HepG2 (cell line): ENCODE results near the gene IKZF4. TPM values are rescaled to one million over a fixed set of nuclear protein-coding genes. Genes with fewer than 3 reads are reported as not detected.

Experiments
- ATAC-seq: fragments of 200-7000 bp; cut with Tn5 transposase; 3 replicates; pipeline ENCODE4 v1.9.1; 2020; ENCODE audit warnings: mild to moderate bottlenecking, moderate library complexity
- BruUV-seq: library from RNA; stranded (reverse); fragments of 400-500 nt; replicated peaks from 2 replicates; lab custom pipeline; 2021; lab: Mats Ljungman, UMichigan
- CTCF ChIA-PET: fragments of 300-600 bp; formaldehyde crosslinking; extraction: SDS; loops from one replicate; lab custom pipeline; 2021; ENCODE audit warnings: low total read pairs, inconsistent platforms, low intra/inter-chr PET ratio; lab: Yijun Ruan, JAX
- POLR2A ChIA-PET: fragments of 350-600 bp; sonication (Branson Sonifier 250); formaldehyde crosslinking; loops from one replicate; lab custom pipeline; 2020; ENCODE audit warnings: antibody characterized with exemption, inconsistent platforms; lab: Yijun Ruan, JAX
- DNase-seq: peaks from one replicate; pipeline ENCODE4 v3.0.0-alpha.2; 2015; ENCODE audit warnings: low spot score
- FAIRE-seq: peaks from 3 replicates; lab custom pipeline; 2011; peaks lifted over from hg19 to GRCh38; lab: Jason Lieb, UNC
- H2AFZ ChIP-seq: one replicate; pipeline ENCODE4 v1.6.1; 2011; ENCODE audit warnings: low read length, inconsistent platforms
- H3K27ac ChIP-seq: fragments of 300-600 bp; 3 replicates; pipeline ENCODE4 v1.8.0; 2011; ENCODE audit warnings: mixed run types, mild to moderate bottlenecking, mixed read lengths, low read length, inconsistent platforms; ENCODE audit not compliant: insufficient read depth; ENCODE audit errors: extremely low read length
- H3K27me3 ChIP-seq, 2 experiments: fragments of 200-600 bp in 1 of 2; 2 replicates in 1 of 2; 3 replicates in 1 of 2; pipeline versions ENCODE4 v1.6.0 to v1.8.0; 2011; ENCODE audit warnings: low read length in 2 of 2, mild to moderate bottlenecking in 2 of 2, moderate library complexity in 2 of 2, inconsistent platforms in 1 of 2; ENCODE audit not compliant: insufficient read depth in 2 of 2, control insufficient read depth in 1 of 2
- H3K36me3 ChIP-seq, 2 experiments: fragments of 200-600 bp in 1 of 2; replicated peaks in 1 of 2; 2 replicates in 1 of 2; 3 replicates in 1 of 2; pipeline versions ENCODE4 v1.5.1 to v1.8.0; 2011; ENCODE audit warnings: low read length in 2 of 2, inconsistent platforms in 1 of 2; ENCODE audit not compliant: insufficient read depth in 2 of 2, control insufficient read depth in 1 of 2
- H3K4me1 ChIP-seq: 2 replicates; pipeline ENCODE4 v1.5.1; 2012; ENCODE audit warnings: low read length, inconsistent platforms; ENCODE audit not compliant: insufficient read depth
- H3K4me2 ChIP-seq: 2 replicates; pipeline ENCODE4 v1.6.0; 2011; ENCODE audit warnings: low read depth, low read length, inconsistent platforms
- H3K4me3 ChIP-seq, 3 experiments: fragments of 200-600 bp in 1 of 3; sonication (generic), shearing (Covaris generic) in 1 of 3; replicated peaks in 1 of 3; 2 replicates each; pipeline ENCODE4 v1.5.1; 2011 to 2016; ENCODE audit warnings: low read length in 3 of 3, inconsistent platforms in 2 of 3, low read depth in 2 of 3, mild to moderate bottlenecking in 2 of 3, control low read depth in 1 of 3, mixed read lengths in 1 of 3; ENCODE audit not compliant: insufficient read depth in 1 of 3
- H3K79me2 ChIP-seq: one replicate; pipeline ENCODE4 v1.6.1; 2011; ENCODE audit warnings: low read length, inconsistent platforms; ENCODE audit not compliant: insufficient read depth
- H3K9ac ChIP-seq: 2 replicates; pipeline ENCODE4 v1.6.0; 2011; ENCODE audit warnings: mild to moderate bottlenecking, low read depth, low read length, inconsistent platforms; ENCODE audit not compliant: insufficient read depth
- H3K9me3 ChIP-seq: 2 replicates; pipeline ENCODE4 v1.5.1; 2012; ENCODE audit warnings: mild to moderate bottlenecking, low read length
- H4K20me1 ChIP-seq: 2 replicates; pipeline ENCODE4 v1.6.0; 2011; ENCODE audit warnings: inconsistent platforms, mild to moderate bottlenecking, low read length, moderate library complexity; ENCODE audit not compliant: insufficient read depth
- ATF7-NPFF ChIP-seq: sonication (generic); formaldehyde crosslinking; IDR thresholded peaks from 2 replicates; pipeline ENCODE4 v1.8.1; 2023; ENCODE audit warnings: mild to moderate bottlenecking, low read depth, missing genetic modification reagents, moderate library complexity
- CBFB ChIP-seq: sonication (generic); formaldehyde crosslinking; IDR thresholded peaks from 2 replicates; pipeline ENCODE4 v1.4.0; 2020; ENCODE audit warnings: missing genetic modification reagents
- DRAP1 ChIP-seq: IDR thresholded peaks from 2 replicates; pipeline ENCODE4 v1.6.1; 2016; ENCODE audit warnings: missing genetic modification reagents, missing compliant biosample characterization
- HOXA9 ChIP-seq: sonication (generic); formaldehyde crosslinking; IDR thresholded peaks from 2 replicates; pipeline ENCODE4 v1.8.1; 2022; ENCODE audit warnings: missing genetic modification reagents, mild to moderate bottlenecking, moderate library complexity, borderline replicate concordance
- MXD4 ChIP-seq: IDR thresholded peaks from 2 replicates; pipeline ENCODE4 v1.6.1; 2016; ENCODE audit warnings: mild to moderate bottlenecking, missing biosample characterization, missing genetic modification reagents
- NCOA5 ChIP-seq: sonication (generic); formaldehyde crosslinking; IDR thresholded peaks from 2 replicates; pipeline ENCODE4 v1.4.0; 2020; ENCODE audit warnings: missing genetic modification reagents
- WGBS: methylation state at CpG from one replicate; pipeline ENCODE4 v1.1.6; 2017; ENCODE audit warnings: low lambda C conversion rate; 5-methylcytosine and 5-hydroxymethylcytosine counted together
- in situ Hi-C: cut with HindIII; loops from 2 replicates; pipeline ENCODE4 v1.10.0; 2017; ENCODE audit warnings: low pct_unique_long_range_greater_than_20kb; ENCODE audit not compliant: extremely low pct_ligation_motif_present
- intact Hi-C: fragments of 100-400 bp; cut with micrococcal nuclease; formaldehyde crosslinking; loops from one replicate; pipeline ENCODE4 v1.10.0; 2022; ENCODE audit not compliant: unreplicated experiment
- polyA plus RNA-seq, 8 experiments: library from polyadenylated mRNA; depleted of rRNA in 3 of 8; stranded (reverse) in 7 of 8; unstranded in 1 of 8; fragments of >200 nt; fragmentation: Illumina TruSeq in 4 of 8; extraction: Trizol in 4 of 8; gene quantifications; 2 replicates each; pipeline versions ENCODE4 v1.2.1 to v1.2.3, GENCODE V29; 2011 to 2016; ENCODE audit warnings: low read depth in 4 of 8, missing spikeins in 1 of 8, mixed read lengths in 1 of 8; ENCODE audit not compliant: insufficient read depth in 1 of 8
- total RNA-seq, 5 experiments: library from RNA; depleted of rRNA; stranded (reverse); fragments of >200 nt; fragmentation: Illumina TruSeq; extraction: Trizol; gene quantifications; 2 replicates each; pipeline ENCODE4 v1.2.3, GENCODE V29; 2016; ENCODE audit warnings: low read depth in 1 of 5
- TF ChIP-seq, protein P1 (sequence below): sonication (generic); formaldehyde crosslinking; IDR thresholded peaks from 2 replicates; pipeline ENCODE4 v1.4.0; 2020; ENCODE audit warnings: low read depth, mild to moderate bottlenecking, missing genetic modification reagents
- TF ChIP-seq, protein P2 (sequence below): sonication (generic); formaldehyde crosslinking; IDR thresholded peaks from 2 replicates; pipeline ENCODE4 v1.4.0; 2020; ENCODE audit warnings: mild to moderate bottlenecking, low read depth, missing genetic modification reagents

The IKZF4 gene
- total and polyA plus RNA-seq, 2 of the 13 experiments (the other 11 are each of a cell fraction or from before 2014, with no cell fraction given), result 0.58 to 2.2 TPM

DNA sequence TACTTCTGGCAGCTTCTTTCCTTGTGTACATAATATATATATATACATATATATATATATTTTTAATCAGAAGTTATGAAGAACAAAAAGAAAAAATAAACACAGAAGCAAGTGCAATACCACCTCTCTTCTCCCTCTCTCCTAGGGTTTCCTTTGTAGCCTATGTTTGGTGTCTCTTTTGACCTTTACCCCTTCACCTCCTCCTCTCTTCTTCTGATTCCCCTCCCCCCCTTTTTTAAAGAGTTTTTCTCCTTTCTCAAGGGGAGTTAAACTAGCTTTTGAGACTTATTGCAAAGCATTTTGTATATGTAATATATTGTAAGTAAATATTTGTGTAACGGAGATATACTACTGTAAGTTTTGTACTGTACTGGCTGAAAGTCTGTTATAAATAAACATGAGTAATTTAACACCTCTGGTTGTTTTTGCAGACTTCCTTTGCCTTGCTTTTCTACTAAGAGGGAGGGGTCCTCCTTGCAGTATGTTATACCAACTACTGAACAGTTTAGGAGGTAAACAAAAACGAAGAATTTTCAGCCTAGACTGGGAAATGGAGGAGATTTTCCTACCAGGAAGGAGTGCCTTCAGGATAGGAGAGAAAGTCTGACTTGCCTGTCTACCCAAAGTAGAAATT, 17.3 kb downstream of the IKZF4 start (continued):
- TF ChIP-seq NCOA5 (CRISPR knock-in tag) (no peak), CBFB (CRISPR knock-in tag) (no peak), MXD4 (CRISPR knock-in tag) (no peak)
- TF ChIP-seq, all 625 proteins: peak for 8

DNA sequence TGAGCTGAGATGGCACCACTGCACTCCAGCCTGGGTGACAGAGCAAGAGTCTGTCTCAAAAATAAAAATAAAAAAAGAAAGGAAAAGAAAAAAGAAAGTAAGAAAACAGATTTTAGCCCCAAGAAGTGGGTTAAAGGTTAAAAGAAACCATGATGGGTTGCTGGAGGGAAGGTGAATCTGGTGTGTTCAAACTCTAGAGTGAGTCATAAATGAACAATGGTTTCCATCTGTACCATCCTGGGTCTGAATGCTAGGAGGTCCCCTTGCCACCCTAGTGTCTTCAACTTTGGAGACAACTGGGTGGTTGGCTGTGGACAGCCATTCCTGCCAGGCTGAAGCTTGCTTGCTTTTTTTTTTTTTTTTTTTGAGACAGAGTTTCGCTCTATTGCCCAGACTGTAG, 19.3 kb downstream of the IKZF4 start:
- BruUV-seq, result no TSS peak
- no peaks in the 10 kb centered on the region for H3K9me3 ChIP-seq
- 0 out of 2 replicates have a peak overlapping the region, but pooled peaks have one; percentile 89 for H3K4me2 ChIP-seq
- no peaks in the 10 kb centered on the region for H3K27me3 ChIP-seq
- H3K79me2 ChIP-seq, result peaks cover 21% of the 10 kb centered on the region
- in situ Hi-C loops (no loop called here), intact Hi-C loops (no loop called here)
- H3K4me3 ChIP-seq, result no peak overlapping the region
- peaks cover 6% of the 10 kb centered on the region; the same call in 1 of the 2 replicates for H4K20me1 ChIP-seq
- TF ChIP-seq, protein P1, sequence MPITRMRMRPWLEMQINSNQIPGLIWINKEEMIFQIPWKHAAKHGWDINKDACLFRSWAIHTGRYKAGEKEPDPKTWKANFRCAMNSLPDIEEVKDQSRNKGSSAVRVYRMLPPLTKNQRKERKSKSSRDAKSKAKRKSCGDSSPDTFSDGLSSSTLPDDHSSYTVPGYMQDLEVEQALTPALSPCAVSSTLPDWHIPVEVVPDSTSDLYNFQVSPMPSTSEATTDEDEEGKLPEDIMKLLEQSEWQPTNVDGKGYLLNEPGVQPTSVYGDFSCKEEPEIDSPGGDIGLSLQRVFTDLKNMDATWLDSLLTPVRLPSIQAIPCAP (CRISPR knock-in tag), result no peak
- TF ChIP-seq DRAP1 (CRISPR knock-in tag) (no peak), ATF7-NPFF (CRISPR knock-in tag) (no peak), HOXA9 (no peak)
- TF ChIP-seq, protein P2, sequence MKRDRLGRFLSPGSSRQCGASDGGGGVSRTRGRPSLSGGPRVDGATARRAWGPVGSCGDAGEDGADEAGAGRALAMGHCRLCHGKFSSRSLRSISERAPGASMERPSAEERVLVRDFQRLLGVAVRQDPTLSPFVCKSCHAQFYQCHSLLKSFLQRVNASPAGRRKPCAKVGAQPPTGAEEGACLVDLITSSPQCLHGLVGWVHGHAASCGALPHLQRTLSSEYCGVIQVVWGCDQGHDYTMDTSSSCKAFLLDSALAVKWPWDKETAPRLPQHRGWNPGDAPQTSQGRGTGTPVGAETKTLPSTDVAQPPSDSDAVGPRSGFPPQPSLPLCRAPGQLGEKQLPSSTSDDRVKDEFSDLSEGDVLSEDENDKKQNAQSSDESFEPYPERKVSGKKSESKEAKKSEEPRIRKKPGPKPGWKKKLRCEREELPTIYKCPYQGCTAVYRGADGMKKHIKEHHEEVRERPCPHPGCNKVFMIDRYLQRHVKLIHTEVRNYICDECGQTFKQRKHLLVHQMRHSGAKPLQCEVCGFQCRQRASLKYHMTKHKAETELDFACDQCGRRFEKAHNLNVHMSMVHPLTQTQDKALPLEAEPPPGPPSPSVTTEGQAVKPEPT, result no peak
- no peak overlapping the region for H3K27ac ChIP-seq
- no peak overlapping the region for H3K9ac ChIP-seq
- WGBS, result 100% methylated on average over 1 of the region's 1 CpG
- FAIRE-seq (no peak), DNase-seq (no peak), ATAC-seq (no peak)
- peaks cover 44% of the 10 kb centered on the region for H3K4me1 ChIP-seq
- peaks cover 2 to 21% of the 10 kb centered on the region in 2 experiments for H3K36me3 ChIP-seq
- ChIA-PET POLR2A (interaction anchor here (0.8 to 3.4 kb wide), 5 partner anchors 33 to 66 kb away, joined by 3 to 26 read pairs (median 7); partner anchors contain the start of genes PA2G4, RAB5B and SUOX), CTCF (interaction anchor here (1.9 kb wide), 1 partner anchor 43 kb away, joined by 4 read pairs; the partner anchor contains the start of gene SUOX)
- H2AFZ ChIP-seq, result no peak overlapping the region
